Activated CD4-positive, CD25-positive, alpha-beta regulatory T cell treated with anti-CD3 and anti-CD28 coated beads, Interleukin-2, amount 50 U/mL, for 24 hours (primary cell): ENCODE results near the gene MEGF8.

Source experiments
- ATAC-seq, 2 donors: fragments of 150-1000 bp; cut with Tn5 transposase; one replicate each; pipeline ENCODE4 v1.10.0; 2021; ENCODE audit warnings: mild to moderate bottlenecking in 1 of 2, moderate library complexity in 1 of 2

The MEGF8 gene

DNA sequence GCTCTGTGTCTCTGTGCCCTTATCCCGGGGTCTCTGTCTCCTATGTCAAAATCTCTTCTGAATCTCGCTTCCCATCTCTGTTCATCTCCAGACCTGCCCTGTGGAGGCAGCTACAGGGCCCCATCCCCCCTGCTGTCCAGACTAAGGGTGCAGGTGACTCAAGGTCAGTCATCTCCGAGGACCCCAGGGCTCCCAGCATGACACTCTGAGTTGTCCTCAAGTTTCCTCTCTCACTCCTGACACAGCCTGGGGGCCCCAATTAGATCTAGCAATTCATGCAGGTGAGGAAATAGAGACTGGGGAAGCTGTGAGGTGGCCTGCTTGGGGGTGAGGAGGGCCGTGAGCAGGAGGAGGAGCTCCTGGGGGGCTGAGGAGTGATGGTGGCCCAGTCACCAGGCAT lies 66.7 kb downstream of the MEGF8 start:
- no peak for ATAC-seq

DNA sequence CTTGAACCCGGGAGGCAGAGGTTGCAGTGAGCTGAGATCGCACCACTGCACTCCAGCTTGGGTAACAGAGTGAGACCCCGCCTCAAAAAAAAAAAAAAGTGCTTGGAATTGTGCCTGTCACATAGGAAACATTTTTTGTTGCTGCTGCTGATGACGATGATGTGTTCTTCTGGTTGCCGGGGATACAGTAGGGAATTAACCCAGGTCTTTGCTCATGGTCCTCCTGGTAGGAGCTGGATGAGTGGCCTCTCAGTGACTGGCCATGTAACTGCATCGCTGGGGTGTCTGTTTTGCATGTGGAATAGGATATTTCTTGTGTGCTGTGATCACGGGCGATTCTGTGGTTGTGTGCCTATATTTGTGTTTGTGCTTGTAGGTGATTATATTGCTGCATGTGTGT lies 69.3 kb downstream of the MEGF8 start:
- ATAC-seq, result no peak

DNA sequence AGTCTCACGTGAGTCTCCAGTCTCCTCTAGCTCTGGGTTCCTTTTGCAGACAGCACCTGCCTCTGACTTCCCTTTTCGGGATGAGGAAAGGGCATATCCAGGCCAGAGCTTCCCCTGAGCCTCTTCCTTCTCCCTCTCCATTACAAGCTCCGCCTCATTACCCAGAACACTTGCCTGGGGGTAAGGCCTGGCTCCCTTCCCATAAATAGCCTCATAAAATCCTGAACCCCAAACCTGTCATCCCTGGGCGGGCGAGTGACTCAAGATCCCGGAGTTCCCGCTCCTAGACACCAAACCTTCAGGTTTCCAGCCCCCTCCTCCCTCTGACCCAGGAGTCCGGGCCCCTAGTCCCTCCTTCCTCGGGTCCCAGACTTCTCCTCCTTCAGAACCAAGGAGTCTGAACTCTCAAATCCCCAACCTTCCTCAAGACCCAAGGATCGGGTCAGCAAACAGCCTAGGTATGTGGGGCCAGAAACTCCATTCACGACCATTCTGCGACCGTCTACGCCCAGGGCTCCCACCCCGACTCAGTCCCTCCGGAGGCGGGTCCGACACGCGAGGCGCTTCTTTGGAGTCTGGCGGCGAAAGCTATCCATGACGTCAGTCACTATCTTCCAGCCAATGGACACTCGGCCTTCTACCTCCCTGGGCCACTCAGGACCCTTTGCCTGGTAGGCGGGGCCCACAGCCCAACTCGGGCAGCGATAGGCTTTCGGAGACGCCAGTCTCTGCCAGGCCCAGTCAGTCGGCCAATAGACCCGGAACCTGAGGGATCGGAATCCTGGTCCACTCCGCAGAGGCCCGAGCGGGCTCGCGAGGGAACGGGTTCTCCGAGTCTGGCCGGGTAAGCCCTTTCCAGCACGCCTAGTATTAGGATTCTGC lies 71.2 kb downstream of the MEGF8 start:
- peak; percentile 97 to 98 for ATAC-seq

DNA sequence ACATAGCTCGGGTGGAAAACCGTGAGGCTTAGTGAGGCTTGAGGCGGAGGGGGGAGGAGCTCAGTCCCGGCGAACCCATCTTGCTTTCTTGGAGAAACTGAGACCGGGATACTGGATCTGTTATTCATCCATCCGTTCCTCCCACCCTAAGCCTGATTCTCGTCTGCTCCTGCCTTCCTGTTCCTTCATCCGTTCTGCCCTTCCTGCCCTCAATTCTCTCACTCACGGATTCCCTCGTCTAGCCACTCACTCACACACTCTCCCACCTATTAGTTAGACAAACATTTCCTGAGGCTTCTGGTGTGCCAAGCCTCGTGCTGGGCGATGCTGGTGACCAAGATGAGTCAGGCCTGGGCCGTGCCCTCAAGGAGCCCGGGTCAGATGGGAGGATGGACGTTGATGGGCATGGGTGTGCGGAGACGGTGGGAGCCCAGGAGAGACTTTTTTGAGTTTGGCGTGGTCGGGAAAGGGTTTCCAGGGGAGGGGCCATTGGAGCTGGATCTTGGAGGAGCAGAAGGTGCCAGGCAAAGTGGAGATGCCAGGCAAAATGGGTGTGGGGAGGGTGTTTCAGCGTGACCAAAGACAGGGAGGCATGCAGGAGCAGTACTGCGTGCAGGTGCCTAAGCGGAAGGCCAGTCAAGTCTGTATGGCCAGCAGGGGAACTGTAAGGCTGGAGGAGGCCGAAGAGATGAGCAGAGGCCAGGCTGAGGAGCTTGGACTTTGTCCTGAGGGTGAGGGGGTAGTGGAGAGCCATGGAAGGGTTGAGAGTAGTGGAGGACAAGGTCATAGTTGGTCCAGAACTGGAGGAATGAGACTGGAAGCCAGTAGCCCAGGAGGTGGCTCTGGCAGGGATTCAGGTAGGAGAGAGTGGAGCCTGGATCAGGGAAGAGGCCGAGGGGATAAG lies 72.1 kb downstream of the MEGF8 start:
- ATAC-seq, result no peak

DNA sequence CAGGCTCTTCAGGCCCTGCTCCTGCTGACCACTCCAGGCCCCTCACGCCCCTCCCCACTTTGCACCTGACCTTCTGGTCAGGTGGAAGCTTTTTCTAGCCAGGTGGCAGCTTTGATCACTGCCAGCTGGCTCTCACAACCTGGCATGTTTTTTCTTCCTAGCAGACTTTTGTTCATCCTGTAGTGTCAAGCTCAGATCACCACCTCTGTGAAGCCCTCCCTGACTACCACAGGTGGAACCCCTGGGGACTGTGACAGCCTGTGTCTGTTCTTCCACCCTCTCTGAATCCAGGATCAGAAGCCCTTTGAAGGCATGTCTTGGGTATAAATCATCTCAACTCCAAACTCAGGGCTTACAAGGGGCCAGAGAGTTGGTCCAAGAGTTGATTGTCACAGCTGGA lies 75.0 kb downstream of the MEGF8 start:
- ATAC-seq, result no peak

DNA sequence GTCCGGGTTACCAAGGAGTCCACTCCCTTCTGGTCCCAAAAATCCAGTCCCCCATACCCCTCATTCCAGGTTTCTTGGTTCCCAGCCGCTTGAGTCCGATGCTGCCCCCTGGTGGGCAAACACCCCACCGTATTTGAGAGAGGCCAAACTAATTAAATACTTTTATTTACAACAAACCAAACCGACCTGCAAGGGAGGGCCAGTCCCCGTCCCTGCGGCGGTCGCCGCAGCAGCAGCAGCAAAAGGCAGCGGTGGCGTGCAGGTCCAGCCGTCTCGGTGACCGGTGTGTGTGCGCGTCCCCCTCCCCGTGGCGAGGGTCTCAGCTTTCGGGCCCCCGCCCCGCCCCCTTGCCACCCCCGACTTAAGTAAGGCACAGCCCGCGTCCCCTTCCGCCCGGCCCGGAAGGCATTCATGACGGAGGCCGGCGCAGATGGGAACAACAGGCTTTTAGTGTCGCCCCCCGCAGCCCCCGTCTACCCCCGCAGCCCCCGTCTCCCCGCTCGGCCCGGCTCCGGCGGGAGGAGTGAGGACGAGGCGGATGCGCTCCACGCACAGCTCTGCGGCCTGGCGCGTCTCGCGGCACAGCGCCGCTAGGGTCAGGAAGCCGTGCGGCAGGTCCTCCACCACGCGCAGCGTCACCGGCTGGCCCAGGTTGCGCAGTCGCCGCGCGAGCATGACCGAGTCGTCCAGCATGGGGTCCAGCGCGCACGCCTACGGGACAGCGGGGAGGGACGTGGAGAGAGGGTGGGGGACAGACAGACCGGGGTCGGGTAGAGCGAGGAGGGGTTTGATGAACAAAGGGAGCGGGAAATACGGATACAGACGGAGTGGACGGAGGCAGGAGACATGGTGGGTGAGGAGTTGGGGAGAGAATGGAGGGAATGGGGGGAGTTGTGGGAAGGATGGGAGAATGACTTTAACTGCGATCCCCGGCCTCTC lies 76.2 kb downstream of the MEGF8 start:
- ATAC-seq, result peak; percentile 63 to 70

DNA sequence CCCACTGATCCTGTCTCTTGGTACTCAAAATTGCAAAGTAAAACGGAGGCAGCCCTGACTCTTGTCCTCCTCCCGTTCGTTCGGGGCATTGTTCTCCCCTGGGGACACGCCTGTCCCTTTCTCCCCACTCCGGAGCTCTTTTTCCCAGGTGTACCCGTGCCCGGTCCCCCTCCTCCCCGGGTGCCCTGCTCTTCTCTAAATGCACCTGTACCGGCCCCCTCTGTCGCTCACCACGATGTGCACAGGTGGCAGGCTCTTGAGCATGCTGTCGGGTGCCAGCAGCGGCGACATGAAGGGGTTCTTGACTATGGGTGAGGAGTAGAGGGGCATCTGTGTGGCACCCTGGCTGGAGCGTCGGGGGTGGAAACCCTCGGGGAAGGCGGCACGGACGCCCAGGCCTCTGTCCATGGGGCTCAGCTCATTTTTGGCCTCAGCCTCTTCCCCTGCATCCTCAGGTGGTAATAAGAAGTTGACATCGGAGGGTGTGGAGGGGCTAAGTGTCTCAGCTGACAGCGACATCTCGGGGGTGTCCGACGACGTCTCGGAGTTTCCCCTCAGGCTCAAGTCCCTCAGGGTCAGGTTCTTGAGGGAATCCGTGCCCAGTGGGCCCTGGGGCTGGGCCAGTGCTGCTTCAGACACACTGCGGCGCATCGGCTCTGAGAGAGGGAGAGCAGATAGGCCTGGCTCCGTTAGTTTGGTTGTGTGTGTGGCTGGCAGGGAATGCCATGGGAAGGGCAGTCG lies 77.1 kb downstream of the MEGF8 start:
- ATAC-seq, result no peak

DNA sequence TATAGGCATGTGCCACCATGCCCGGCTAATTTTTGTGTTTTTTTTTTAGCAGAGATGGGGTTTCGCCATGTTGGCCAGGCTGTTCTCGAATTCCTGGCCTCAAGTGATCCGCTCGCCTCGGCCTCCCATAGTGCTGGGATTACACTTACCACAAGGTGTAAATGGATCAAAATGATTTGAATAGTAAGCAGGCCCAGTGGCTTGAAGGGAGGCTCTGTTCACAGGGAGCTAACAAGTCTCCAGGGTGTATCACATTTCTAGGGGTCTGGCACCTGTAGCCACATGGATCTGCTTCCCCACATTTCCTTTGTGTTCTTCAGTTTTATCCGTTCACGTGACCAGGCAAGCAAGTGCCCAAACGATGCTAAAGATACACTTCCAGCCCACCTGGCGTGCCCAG lies 78.2 kb downstream of the MEGF8 start:
- ATAC-seq, result no peak

DNA sequence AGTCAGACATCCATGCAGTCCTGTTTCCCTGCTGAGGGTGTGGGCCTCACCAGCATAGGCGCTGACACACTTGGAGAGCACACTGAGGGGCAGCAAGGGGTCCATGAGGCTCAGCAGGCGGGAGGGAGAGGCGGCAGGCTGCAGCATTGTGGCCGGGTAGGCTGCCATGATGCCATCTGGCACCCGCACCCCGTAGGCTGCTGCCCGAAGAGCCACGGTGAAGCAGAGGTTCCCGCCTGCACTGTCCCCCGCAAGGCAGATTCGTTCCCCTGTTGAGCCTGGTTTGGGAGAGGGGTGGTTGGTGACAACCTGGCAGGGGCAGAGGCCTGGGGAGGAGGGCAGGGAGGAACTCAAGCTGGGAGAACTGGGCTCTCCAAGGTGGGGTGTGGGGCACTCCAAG lies 80.7 kb downstream of the MEGF8 start:
- no peak for ATAC-seq

DNA sequence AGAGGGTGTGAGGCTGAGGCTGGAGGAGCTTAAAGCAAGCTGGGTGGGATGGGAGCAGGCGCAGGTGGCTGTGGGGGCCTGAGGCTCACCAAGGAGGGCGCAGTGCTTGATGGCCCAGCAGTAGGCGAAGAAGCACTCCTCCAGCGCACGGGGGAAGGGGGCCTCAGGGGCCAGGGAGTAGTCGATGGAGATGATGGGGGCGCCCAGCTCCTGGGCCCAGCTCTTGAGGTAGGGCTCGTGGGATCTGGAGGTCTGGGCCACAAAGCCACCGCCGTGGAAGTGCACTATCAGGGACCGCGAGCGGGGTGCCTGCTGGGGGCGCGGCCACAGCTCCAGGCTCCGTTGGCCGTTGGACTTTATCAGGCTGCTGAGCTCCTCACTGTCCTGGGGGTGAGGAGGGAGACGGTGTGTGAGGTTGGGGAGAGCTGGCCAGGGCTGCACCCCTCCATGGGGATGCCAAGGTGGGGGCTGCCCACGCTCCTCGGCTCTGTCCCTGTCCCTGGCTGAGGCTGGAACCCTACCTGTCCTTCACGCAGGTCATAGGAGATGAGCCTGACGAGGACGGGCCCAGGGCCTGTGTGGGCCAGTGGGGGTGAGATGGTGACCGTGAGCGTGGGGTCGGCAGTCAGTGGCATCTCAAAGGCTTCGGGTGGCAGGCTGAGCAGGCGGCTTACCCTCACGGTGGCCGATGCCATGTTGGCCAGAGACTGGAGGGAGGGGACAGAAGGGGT lies 81.8 kb downstream of the MEGF8 start:
- no peak for ATAC-seq

DNA sequence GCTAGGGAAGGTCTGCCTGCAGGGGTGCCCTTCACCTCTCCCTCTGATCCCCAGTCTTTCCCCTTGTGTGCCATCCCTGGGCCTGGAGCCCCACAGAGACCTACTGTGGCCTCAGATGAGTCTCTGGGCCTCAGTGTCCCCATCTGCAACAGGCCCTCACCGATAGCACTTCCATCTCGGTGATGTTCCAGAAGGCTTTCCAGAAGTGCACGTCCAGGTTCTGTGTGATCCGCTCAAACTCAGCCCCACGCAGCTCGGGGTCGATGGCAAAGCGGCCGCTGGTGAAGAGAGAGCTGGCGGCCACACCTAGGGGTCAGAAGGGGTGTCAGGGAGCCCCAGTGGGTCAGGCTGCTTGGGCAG lies 82.4 kb downstream of the MEGF8 start:
- no peak for ATAC-seq

DNA sequence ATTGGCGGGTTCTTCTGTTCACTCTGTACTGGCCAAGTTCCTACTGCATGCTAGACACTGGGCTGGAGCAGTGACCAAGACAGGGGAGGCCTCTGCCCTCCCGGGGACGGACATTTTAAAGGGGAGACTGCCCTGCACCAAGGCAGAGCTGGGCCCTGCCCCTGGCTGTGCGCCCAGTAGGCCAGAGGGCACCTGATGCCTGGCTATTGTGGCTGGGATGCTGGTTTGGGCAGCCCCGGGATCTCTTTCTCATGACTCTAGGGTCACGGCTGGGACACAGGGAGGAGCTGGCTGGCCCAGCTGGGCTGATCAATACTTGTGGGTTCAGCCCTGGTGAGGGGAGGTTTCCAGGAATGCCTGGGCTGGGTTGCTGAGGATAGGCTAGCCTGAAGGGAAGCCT lies 84.0 kb downstream of the MEGF8 start:
- ATAC-seq, result no peak

DNA sequence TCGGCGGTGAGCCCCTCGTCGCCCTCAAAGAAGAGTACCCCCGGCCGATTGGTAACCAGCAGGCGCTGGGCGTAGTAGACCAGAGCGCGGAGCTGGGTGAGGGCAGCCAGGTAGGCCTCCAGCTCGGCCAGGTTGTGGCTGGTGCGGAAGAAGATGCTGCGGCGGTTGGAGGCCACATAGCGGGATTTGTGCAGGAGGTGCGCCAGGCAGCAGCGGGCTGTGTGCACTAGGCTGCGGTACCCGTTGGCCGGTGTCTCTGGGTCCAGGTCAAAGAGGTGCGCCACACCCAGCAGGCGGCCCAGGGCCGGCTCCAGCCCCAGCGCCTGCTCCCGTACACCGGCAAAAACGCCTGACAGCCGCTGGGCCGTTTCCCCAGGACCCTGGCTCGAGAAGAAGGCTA lies 84.9 kb downstream of the MEGF8 start:
- ATAC-seq, result no peak

DNA sequence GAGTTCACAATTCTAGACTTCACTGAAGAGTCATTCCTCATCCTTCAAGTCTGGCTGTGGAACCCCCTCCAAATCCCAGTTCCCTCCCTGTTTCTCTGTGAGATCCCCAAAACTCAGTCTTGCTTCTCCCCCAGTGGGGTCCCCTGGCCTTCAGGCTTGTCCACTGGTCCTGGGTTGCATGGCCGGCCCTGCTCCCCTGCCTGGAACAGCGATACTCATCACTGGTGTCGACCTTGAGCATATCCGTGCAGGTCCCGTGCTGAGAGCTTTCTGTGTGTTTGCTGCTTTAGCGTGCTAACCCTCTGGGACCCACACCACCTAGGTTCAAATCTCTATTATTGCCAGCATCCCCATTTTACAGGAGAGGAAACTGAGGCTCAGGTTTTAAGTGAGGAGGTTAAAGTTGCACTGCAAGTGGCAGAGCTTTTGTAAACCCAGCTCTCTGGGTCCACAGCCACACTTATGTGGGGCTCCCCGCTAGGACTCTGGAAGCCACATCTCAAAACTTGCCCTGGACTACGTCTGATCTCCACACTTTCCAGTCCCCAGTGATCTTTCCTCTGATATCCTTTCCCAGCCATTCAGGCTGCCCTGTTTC lies 86.2 kb downstream of the MEGF8 start:
- no peak for ATAC-seq

DNA sequence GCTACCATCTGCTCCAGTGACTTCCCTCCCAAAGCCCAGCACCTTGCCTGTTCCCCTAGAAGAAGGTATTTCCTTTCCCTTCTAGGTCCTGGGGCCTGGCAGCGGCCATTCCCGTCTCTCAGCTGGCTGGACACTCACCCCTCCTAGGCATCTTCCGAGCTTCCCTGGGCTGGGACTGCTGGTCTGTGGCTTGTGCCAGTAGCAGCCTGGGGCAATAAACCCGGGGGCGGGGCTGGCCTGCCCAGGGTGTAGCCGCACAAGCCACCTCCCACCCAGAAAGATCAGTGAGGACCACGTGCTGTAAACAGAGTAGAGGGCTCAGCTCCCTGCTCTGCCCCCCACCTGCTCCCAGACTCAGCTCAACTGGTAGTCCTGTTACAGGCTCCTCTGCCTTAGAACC lies 86.8 kb downstream of the MEGF8 start:
- ATAC-seq, result no peak

DNA sequence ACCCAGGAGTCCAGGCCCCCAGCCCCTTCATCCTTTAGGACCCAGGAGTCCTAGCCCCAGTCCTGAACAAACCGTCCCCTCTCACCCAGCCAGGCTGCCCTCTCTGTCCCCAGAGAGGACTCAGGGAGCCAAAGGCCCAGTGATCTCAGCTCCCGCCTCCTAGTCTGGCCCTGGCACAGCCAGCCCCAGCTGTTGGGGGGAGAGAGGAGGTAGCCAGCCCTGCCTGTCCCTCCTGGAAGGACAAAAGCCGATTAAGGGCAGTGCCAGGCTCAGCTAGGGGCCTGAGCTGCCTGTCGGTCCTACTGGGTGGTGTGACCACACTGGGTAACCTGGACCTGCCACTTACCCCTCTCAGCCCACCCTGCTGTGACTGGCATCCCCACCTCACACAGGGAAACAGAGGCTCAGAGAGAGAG lies 87.2 kb downstream of the MEGF8 start:
- ATAC-seq, result no peak

DNA sequence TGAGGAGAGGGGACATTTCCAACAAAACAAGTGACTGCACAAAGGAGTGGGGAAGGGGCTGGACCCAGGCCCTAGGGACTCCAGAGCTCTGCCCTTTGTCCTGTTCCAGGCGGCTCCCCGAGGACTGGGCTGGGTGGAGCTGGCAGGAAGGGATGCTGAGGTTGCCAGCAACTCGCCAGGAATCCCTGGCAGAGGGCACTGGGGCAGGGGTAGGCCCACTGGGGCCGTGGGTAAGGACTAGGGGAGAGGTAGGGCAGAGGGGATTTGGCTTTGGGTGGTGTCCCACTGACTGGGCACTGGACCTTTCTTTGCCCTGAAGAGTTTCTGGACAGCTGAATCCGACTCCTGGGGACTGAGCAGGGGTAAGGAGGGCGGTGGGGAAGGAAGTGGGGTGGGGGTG lies 93.9 kb downstream of the MEGF8 start:
- no peak for ATAC-seq

DNA sequence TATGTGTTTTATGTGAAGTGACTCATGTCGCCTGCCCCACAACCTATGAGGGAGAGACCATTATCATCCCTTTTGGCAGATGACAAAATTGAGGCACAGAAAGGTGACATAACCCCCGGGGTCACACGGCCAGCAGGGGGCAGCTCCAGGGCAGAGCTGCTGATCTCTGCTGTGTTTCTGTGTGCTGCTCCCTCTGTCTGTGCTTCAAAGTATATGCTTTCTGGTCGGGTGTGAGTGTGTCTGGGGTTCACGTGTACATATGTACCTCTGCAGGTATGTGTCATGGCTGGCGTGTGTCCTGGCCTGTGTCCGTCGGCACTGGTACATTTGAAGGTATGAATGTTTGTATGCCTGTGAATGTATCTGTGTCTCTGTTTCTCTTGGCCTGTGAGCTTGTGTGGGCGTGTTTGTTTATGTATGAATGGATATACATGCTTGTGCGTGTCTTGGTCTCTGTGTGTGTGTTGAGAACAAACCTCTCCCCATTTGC lies 94.7 kb downstream of the MEGF8 start:
- ATAC-seq, result peak; percentile 33 to 50

DNA sequence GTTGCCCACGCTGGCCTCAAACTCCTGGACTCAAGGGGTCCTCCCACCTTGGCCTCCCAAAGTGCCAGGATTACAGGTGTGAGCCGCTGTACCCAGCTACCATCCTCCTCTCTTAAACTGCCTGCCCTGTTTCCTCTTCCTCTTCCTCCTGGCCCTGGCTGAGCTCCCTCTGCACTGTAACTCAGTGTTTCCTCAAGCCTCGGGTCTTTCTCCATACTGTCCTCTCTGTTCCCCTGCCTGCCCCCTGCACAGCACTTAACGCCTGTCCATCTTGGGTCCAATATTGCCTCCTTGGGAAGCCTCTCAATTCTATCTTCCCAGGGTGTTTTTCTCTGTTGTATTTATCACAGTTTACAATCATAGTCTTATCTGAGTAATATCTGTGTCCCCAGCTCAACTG lies 95.7 kb downstream of the MEGF8 start:
- ATAC-seq, result no peak

DNA sequence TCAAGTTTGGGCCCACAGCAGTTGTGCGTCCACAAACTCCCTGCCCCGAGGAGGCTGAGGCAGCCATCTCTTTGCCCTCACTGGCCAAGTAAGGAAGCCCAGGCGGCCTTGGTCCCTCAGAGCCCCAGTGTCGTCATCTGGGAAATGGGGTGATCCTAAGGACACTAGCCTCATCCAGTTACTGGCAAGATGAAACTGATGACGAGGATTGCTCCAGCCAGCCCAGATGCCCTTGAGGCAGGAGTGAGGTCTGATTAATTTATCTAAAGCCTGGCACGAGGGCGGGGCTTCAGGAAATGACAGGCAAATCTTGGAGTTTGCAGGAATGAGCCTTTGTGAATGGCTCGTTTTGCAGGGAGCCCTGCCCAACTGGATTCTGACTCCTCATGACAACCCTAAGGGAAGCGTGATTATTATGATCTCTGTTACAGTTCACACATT lies 96.2 kb downstream of the MEGF8 start:
- ATAC-seq, result no peak
